HUES6 (cell line): ENCODE data around the gene IMPA2.

Source experiments
- H3K27ac ChIP-seq: 2 replicates; pipeline ENCODE4 v1.7.0; 2013; ENCODE audit warnings: low read depth, mild to moderate bottlenecking, low read length, inconsistent platforms
- H3K27me3 ChIP-seq: 2 replicates; pipeline ENCODE4 v1.6.1; 2013; ENCODE audit warnings: low read length; ENCODE audit not compliant: control insufficient read depth, insufficient read depth
- H3K36me3 ChIP-seq: 2 replicates; pipeline ENCODE4 v1.6.1; 2013; ENCODE audit warnings: low read length; ENCODE audit not compliant: control insufficient read depth, insufficient read depth
- H3K4me1 ChIP-seq: 2 replicates; pipeline ENCODE4 v1.6.1; 2013; ENCODE audit warnings: low read length; ENCODE audit not compliant: control insufficient read depth, insufficient read depth
- H3K4me3 ChIP-seq: 2 replicates; pipeline ENCODE4 v1.5.1; 2013; ENCODE audit warnings: low read depth, low read length
- H3K9ac ChIP-seq: one replicate; pipeline ENCODE4 v1.6.1; 2013; ENCODE audit warnings: mild to moderate bottlenecking, low read length
- H3K9me3 ChIP-seq: 2 replicates; pipeline ENCODE4 v1.6.1; 2013; ENCODE audit warnings: low read depth, low read length; ENCODE audit not compliant: control insufficient read depth, insufficient read depth

Gene IMPA2

GRCh38 chr18:12043811-12044210 lies 62.5 kb downstream of the IMPA2 start:
- Histone ChIP-seq H3K9me3 (no peaks in the 10 kb centered on the region), H3K9ac (no peak overlapping the region), H3K36me3 (no peaks in the 10 kb centered on the region), H3K27ac (no peak overlapping the region), H3K27me3 (peaks cover 1% of the 10 kb centered on the region), H3K4me3 (no peak overlapping the region), H3K4me1 (peaks cover 3% of the 10 kb centered on the region; the same call in 1 of the 2 replicates)

DNA sequence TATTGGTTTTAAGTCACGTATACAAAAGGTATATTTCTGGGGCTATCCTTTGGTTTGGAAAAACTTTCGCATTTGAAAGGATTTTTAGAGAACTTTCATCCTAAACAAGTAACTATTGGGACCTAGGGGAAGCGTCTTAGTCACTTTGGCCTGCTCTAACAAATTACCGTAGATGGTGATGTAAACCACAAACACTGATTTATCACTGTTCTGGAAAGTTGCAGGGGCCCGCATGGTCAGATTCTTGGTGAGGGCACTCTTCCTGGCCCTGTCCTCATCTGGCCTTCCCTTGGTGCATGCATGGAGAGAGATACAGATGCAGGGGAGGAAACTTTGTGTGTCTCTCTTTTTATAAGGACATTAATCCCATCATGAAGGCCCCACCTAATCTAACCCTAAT lies 63.3 kb downstream of the IMPA2 start:
- no peak overlapping the region for H3K9ac ChIP-seq
- no peak overlapping the region for H3K27ac ChIP-seq
- no peaks in the 10 kb centered on the region for H3K4me1 ChIP-seq
- H3K36me3 ChIP-seq, result no peaks in the 10 kb centered on the region
- H3K9me3 ChIP-seq, result no peaks in the 10 kb centered on the region
- H3K4me3 ChIP-seq, result no peak overlapping the region
- no peaks in the 10 kb centered on the region for H3K27me3 ChIP-seq

GRCh38 chr18:12046046-12046750 lies 64.9 kb downstream of the IMPA2 start:
- Histone ChIP-seq H3K4me3 (no peak overlapping the region), H3K27me3 (no peaks in the 10 kb centered on the region), H3K27ac (no peak overlapping the region), H3K4me1 (no peaks in the 10 kb centered on the region), H3K9ac (no peak overlapping the region), H3K9me3 (no peaks in the 10 kb centered on the region), H3K36me3 (no peaks in the 10 kb centered on the region)

GRCh38 chr18:12046751-12047335 lies 65.5 kb downstream of the IMPA2 start:
- H3K9ac ChIP-seq, result no peak overlapping the region
- H3K36me3 ChIP-seq, result no peaks in the 10 kb centered on the region
- no peak overlapping the region for H3K27ac ChIP-seq
- H3K4me3 ChIP-seq, result no peak overlapping the region
- H3K27me3 ChIP-seq, result no peaks in the 10 kb centered on the region
- H3K4me1 ChIP-seq, result no peaks in the 10 kb centered on the region
- H3K9me3 ChIP-seq, result no peaks in the 10 kb centered on the region

DNA sequence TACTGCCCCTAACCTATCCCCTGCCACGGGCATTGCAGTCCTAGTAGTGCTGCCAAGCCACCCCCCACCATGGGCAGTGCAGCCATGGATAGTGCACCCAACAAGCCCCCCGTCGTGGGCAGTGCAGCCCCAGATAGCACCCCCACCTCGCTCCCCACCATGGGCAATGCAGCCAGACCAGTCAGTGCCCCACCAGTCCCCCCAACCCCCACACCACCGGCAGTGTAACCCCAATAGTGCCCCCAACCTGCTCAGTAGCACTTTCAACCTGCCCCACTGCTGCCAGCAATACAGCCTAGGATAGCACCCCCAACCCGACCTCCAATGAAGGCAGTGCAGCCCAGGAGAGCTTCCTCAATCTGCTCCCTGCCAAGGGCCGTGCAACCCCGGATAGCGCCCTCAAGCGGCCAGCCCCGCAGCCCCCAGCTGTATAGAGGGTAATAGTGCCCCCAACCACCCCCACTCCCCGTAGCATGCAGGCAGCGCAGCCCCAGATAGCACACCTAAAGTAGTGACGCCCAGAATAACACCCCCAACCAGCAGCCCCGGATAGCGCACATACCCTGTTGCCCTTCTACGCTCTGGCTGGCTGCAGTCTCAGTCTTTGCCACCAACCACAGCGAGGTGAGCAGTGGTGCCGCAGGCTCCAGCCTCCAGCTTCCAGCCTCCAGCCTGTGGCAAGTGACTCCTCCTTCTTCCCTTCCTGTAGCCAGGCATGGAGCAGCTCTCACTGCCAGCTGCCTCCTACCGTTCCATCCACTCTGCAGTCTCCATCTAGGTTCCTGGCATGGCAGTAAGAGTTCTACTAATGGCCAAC lies 66.9 kb downstream of the IMPA2 start:
- no peaks in the 10 kb centered on the region for H3K9me3 ChIP-seq
- H3K4me1 ChIP-seq, result no peaks in the 10 kb centered on the region
- H3K4me3 ChIP-seq, result no peak overlapping the region
- H3K27me3 ChIP-seq, result no peaks in the 10 kb centered on the region
- no peak overlapping the region for H3K9ac ChIP-seq
- no peaks in the 10 kb centered on the region for H3K36me3 ChIP-seq
- no peak overlapping the region for H3K27ac ChIP-seq

GRCh38 chr18:12048827-12049175 lies 67.5 kb downstream of the IMPA2 start:
- H3K9ac ChIP-seq, result no peak overlapping the region
- no peaks in the 10 kb centered on the region for H3K36me3 ChIP-seq
- H3K27me3 ChIP-seq, result no peaks in the 10 kb centered on the region
- H3K9me3 ChIP-seq, result no peaks in the 10 kb centered on the region
- H3K27ac ChIP-seq, result no peak overlapping the region
- no peak overlapping the region for H3K4me3 ChIP-seq
- H3K4me1 ChIP-seq, result no peaks in the 10 kb centered on the region

GRCh38 chr18:12049978-12050811 lies 68.9 kb downstream of the IMPA2 start:
- no peaks in the 10 kb centered on the region for H3K36me3 ChIP-seq
- H3K27me3 ChIP-seq, result no peaks in the 10 kb centered on the region
- no peak overlapping the region for H3K9ac ChIP-seq
- H3K9me3 ChIP-seq, result no peaks in the 10 kb centered on the region
- no peak overlapping the region for H3K27ac ChIP-seq
- H3K4me3 ChIP-seq, result no peak overlapping the region
- H3K4me1 ChIP-seq, result no peaks in the 10 kb centered on the region

DNA sequence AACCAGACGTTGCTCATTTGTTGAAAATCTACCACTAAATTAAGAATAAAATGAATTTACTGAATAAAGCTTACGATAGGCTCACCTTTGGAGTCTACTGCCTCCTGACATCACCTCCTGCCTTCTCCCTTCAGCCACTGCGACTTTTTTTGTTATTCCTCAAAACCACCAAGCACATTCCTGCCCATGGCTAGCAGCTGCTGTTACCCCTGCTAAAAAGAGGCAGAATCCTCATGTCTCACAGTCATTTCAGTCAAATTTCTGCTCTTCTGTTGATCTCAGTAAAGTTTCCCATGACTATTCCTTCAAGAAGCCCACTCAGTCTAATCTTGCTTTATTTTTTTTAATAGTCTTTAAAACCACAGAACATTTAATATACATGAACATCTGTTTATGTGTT lies 71.6 kb downstream of the IMPA2 start:
- Histone ChIP-seq H3K36me3 (no peaks in the 10 kb centered on the region), H3K27ac (no peak overlapping the region), H3K9me3 (no peaks in the 10 kb centered on the region; the same call in 1 of the 2 replicates), H3K4me3 (no peak overlapping the region), H3K9ac (no peak overlapping the region), H3K4me1 (no peaks in the 10 kb centered on the region), H3K27me3 (no peaks in the 10 kb centered on the region)

GRCh38 chr18:12053289-12053688 lies 72.0 kb downstream of the IMPA2 start:
- Histone ChIP-seq H3K4me3 (no peak overlapping the region), H3K4me1 (no peaks in the 10 kb centered on the region), H3K27ac (no peak overlapping the region), H3K9ac (no peak overlapping the region), H3K36me3 (no peaks in the 10 kb centered on the region), H3K27me3 (no peaks in the 10 kb centered on the region), H3K9me3 (no peaks in the 10 kb centered on the region; the same call in 1 of the 2 replicates)

DNA sequence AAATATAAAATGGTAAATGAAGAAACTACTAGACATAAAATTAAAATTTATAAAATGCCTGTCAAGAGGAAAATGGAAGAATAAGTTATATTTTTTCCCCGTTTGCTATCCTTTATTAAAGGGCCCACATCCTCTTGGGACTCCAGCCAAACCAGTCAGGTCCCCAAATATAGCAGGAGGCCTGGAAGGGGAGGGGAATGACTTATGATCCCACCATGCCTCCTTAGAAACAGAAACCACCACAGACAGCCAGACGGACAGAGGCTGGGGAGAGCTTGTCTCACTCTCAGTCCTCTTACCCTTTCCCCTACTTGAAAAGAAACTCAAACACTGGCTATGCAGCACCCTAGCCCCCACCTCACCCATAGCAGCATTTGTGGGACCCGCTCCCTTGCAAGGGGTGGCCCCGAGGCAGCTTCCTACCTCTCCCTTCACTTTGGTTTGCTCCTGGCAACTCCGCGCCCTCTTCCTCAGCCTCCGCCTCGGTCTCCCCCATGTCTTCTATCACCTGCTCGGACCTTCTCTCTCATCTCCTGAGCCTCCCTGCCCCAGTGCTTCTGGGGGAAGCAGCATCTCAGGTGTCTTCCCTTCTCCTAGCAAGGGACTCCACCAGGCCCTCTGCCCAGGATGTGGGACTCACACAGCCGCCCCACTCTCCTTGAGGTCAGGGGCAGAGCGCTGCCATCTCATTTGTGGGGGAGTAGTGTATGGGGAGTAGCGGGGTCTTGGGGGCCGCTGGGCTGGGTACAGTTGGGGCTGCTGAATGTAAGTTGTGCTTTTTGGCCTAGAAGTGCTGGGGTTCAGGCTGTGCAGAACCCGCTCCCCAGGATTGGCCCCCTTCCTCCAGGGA lies 75.0 kb downstream of the IMPA2 start:
- no peaks in the 10 kb centered on the region; the same call in 1 of the 2 replicates for H3K9me3 ChIP-seq
- H3K4me3 ChIP-seq, result no peak overlapping the region
- no peak overlapping the region for H3K27ac ChIP-seq
- H3K27me3 ChIP-seq, result no peaks in the 10 kb centered on the region
- H3K36me3 ChIP-seq, result no peaks in the 10 kb centered on the region
- H3K9ac ChIP-seq, result no peak overlapping the region
- no peaks in the 10 kb centered on the region for H3K4me1 ChIP-seq
